ENCODE measurements around the gene FRMD4A. TPM values are rescaled to one million over a fixed set of nuclear protein-coding genes. Genes with fewer than 3 reads are reported as not detected.

FRMD4A gene
- total RNA-seq, 1 experiment from 2014 or later = 19.6 TPM

- Histone ChIP-seq H2BK5ac (ENCODE audit: insufficient read length, low read length) (no peak overlapping the region), H3K9ac (ENCODE audit: extremely low read depth, insufficient read length, low read length) (no peak overlapping the region), H3K14ac (ENCODE audit: insufficient read depth, low read length) (no peak overlapping the region), H3K23me2 (ENCODE audit: insufficient read length, low read depth, low read length, poor library complexity, severe bottlenecking) (no peaks in the 10 kb centered on the region), H3K9me3 (ENCODE audit: control insufficient read depth, low read depth, low read length) (no peaks in the 10 kb centered on the region), H3K27ac (ENCODE audit: insufficient read length, low read depth, low read length) (no peak overlapping the region), H2AK5ac (ENCODE audit: insufficient read length, low read length) (no peak overlapping the region), H2AFZ (ENCODE audit: low read length) (no peak overlapping the region), H2BK120ac (ENCODE audit: low read depth, low read length, poor library complexity, severe bottlenecking) (no peak overlapping the region), H2BK20ac (ENCODE audit: low read depth, low read length, poor library complexity, severe bottlenecking) (no peak overlapping the region), H4K91ac (ENCODE audit: insufficient read length, low read depth, low read length) (no peak overlapping the region), H3K4me1 (ENCODE audit: insufficient read depth, low read length) (peaks cover 7% of the 10 kb centered on the region; the same call in 1 of the 2 replicates), H3K56ac (ENCODE audit: insufficient read length, low read depth, low read length) (no peak overlapping the region), H4K20me1 (ENCODE audit: control insufficient read depth, insufficient read depth, insufficient read length) (no peaks in the 10 kb centered on the region), H3K79me2 (ENCODE audit: insufficient read depth, low read length) (no peaks in the 10 kb centered on the region), H3K18ac (ENCODE audit: insufficient read length, low read depth, low read length) (no peak overlapping the region), H2BK12ac (ENCODE audit: insufficient read length, low read depth, low read length) (no peak overlapping the region), H3K4me2 (ENCODE audit: insufficient read depth, insufficient read length, low read length) (no peak overlapping the region), H3T11ph (ENCODE audit: low read length) (no peak overlapping the region), H3K4ac (ENCODE audit: low read depth, low read length) (no peak overlapping the region), H4K8ac (replicated peaks; ENCODE audit: insufficient read length, low read depth, low read length) (no peak overlapping the region), H3K79me1 (ENCODE audit: insufficient read depth, low read depth, low read length, poor library complexity, severe bottlenecking) (no peaks in the 10 kb centered on the region), H4K5ac (ENCODE audit: insufficient read length, low read depth, low read length) (no peak overlapping the region), H3K27me3 (ENCODE audit: insufficient read depth, low read length) (no peaks in the 10 kb centered on the region), H2BK15ac (ENCODE audit: low read depth, low read length) (no peak overlapping the region), H3K23ac (ENCODE audit: insufficient read length, low read depth, low read length) (no peak overlapping the region)
- Mint-ChIP-seq H3K9me3 (no peaks in the 10 kb centered on the region), H3K27me3 (ENCODE audit: low read depth) (no peaks in the 10 kb centered on the region), H3K4me1 (peaks cover 36 to 44% of the 10 kb centered on the region in 2 experiments), H3K27ac (peak overlapping the region in 1 of 3 experiments; percentile 94; a peak in 2 of 7 replicates), H3K4me3 (no peak overlapping the region), H3K36me3 (ENCODE audit: insufficient read depth in 1 of 3, low read depth in 3 of 3) (no peaks in the 10 kb centered on the region)
- no peak for DNase-seq
- TF ChIP-seq CTCF (conservative IDR thresholded peaks at IDR 0.05) = no peak
- no CpG with 5 or more reads among the region's 4 CpGs for WGBS (ENCODE audit: extremely low coverage, insufficient read length, low lambda C conversion rate)
Observed at GRCh38 chr10:13972609-13973008, 358.1 kb downstream of the FRMD4A start.

Measured in H9 (cell line).